ENCODE data around the gene SOCS7.

GRCh38 chr17:38452719-38453118 is 101.1 kb downstream of the SOCS7 start:
- no peak for TF ChIP-seq CSRNP3 (CRISPR knock-in tag; IDR thresholded peaks at IDR 0.05)
- TF ChIP-seq ZNF70 (CRISPR knock-in tag; IDR thresholded peaks at IDR 0.05), result no peak
- TF ChIP-seq PATZ1 (CRISPR knock-in tag; IDR thresholded peaks at IDR 0.05; ENCODE audit: borderline replicate concordance), result no peak
- TF ChIP-seq TCF4 (CRISPR knock-in tag; IDR thresholded peaks at IDR 0.05; ENCODE audit: borderline replicate concordance), result no peak
- no peak for TF ChIP-seq ZC3H10 (CRISPR knock-in tag; IDR thresholded peaks at IDR 0.05)
- no peak for TF ChIP-seq SNAI2 (CRISPR knock-in tag; IDR thresholded peaks at IDR 0.05)
- no peak for TF ChIP-seq CREB5 (CRISPR knock-in tag; IDR thresholded peaks at IDR 0.05; ENCODE audit: low read depth)
- no peak for TF ChIP-seq ZFP30 (CRISPR knock-in tag; IDR thresholded peaks at IDR 0.05)
- TF ChIP-seq RARB (CRISPR knock-in tag; IDR thresholded peaks at IDR 0.05), result no peak
- TF ChIP-seq ZFP3 (CRISPR knock-in tag; IDR thresholded peaks at IDR 0.05), result no peak
- TF ChIP-seq CSDC2 (CRISPR knock-in tag; IDR thresholded peaks at IDR 0.05), result no peak
- TF ChIP-seq ESRRG (CRISPR knock-in tag; IDR thresholded peaks at IDR 0.05), result no peak
- TF ChIP-seq ARNTL (CRISPR knock-in tag; IDR thresholded peaks at IDR 0.05; ENCODE audit: borderline replicate concordance, low read depth), result no peak

Measured in SK-N-SH treated with all-trans-retinoic acid at 6 μM for 48 hours (cell line).